Adipocyte (in vitro differentiated cells): ENCODE results near the gene FAM227B.
A peak's percentile ranks its signal among the peaks of the same experiment; 100 is the strongest.
"Not testable (repeated sequence)": the region's sequence is repeated elsewhere in the genome, so short reads cannot be mapped to it uniquely, and the experiment has no call there.

Source experiments
- DNase-seq: peaks from one replicate; pipeline ENCODE4 v3.0.0-alpha.2; 2015; ENCODE audit warnings: low read depth
- H3K27me3 ChIP-seq: replicated peaks from 2 replicates; pipeline ENCODE4 v1.7.0; 2013; ENCODE audit warnings: mild to moderate bottlenecking, low read length, moderate library complexity; ENCODE audit not compliant: control insufficient read depth, insufficient read depth
- H3K36me3 ChIP-seq: 2 replicates; pipeline ENCODE4 v1.7.0; 2013; ENCODE audit warnings: low read length, mild to moderate bottlenecking, moderate library complexity; ENCODE audit not compliant: control insufficient read depth, insufficient read depth, severe bottlenecking
- H3K4me1 ChIP-seq: 2 replicates; pipeline ENCODE4 v1.7.0; 2013; ENCODE audit warnings: mild to moderate bottlenecking, low read length, moderate library complexity; ENCODE audit not compliant: control insufficient read depth, insufficient read depth
- H3K4me3 ChIP-seq: 2 replicates; pipeline ENCODE4 v1.7.0; 2013; ENCODE audit warnings: mild to moderate bottlenecking, low read length, moderate library complexity
- H3K9ac ChIP-seq: 2 replicates; pipeline ENCODE4 v1.7.0; 2013; ENCODE audit warnings: mild to moderate bottlenecking, low read length, moderate library complexity
- H3K9me3 ChIP-seq: 2 replicates; pipeline ENCODE4 v1.7.0; 2013; ENCODE audit warnings: mild to moderate bottlenecking, low read length, moderate library complexity; ENCODE audit not compliant: control insufficient read depth

FAM227B gene

DNA sequence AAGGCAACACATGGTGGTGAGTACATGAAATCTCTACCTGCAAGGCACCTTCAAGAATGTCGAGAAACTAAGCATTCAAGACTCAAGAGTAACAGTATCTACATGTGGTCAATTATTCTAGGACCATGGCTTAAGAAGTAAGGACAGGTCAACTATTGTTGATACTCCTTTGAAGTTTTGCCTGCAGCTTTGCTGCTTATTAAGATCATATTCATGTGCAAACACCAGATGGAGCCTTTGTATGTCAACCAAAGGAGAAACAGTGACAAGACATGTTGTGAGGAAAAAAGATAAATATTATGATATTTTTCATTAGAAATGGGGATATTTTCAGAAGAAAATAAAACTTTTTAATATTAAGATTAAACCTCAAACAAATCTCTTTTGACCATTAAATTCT is 249.8 kb downstream of the FAM227B start:
- peak; percentile 49 for DNase-seq
- no peak overlapping the region for H3K9ac ChIP-seq

DNA sequence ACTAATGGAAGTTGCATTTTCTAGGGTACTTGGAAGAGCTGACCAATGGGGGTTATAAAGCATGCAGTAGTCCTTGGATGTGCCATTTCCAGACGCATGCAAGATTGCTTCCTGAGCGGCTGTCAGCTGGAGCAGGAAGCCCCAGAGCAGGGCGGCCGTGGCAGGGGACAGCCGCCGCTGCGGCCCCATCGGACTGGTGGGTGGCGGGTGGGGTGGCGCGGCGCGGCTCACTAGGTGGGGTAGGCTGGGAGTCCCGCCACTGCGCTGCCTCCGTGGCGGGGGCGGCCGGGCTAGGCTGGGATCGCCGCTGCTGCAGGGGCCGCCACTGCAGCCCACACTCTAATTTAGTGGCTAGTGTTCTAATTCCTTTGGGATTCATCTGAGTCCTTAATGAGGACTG is 254.1 kb downstream of the FAM227B start:
- Histone ChIP-seq H3K36me3 (no peaks in the 10 kb centered on the region), H3K9ac (no peak overlapping the region), H3K27me3 (no peaks in the 10 kb centered on the region), H3K4me3 (no peak overlapping the region), H3K9me3 (peaks cover 2% of the 10 kb centered on the region), H3K4me1 (no peaks in the 10 kb centered on the region)
- no peak for DNase-seq

More for the DNA sequence above, 249.8 kb downstream of the FAM227B start:
- no peaks in the 10 kb centered on the region for H3K27me3 ChIP-seq
- H3K4me1 ChIP-seq, result no peaks in the 10 kb centered on the region
- H3K9me3 ChIP-seq, result no peaks in the 10 kb centered on the region
- no peak overlapping the region for H3K4me3 ChIP-seq
- H3K36me3 ChIP-seq, result no peaks in the 10 kb centered on the region

DNA sequence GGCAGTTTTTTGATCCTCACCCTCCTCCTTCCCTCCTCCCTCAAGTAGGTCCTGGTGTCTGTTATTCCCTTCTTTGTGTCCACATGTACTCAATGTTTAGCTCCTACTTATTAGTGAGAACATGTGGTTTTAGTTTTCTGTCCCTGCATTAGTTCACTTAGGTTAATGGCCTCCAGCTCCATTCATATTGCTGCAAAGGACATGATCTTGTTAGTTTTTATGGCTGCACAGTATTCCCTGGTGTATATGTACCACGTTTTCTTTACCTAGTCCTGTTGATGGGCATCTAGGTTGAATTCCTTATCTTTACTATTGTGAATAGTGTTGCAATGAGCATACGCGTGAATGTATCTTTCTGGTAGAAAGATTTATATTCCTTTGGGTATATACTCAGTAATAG is 259.2 kb downstream of the FAM227B start:
- H3K9me3 ChIP-seq, result peaks cover 2% of the 10 kb centered on the region
- H3K36me3 ChIP-seq, result no peaks in the 10 kb centered on the region
- H3K9ac ChIP-seq, result no peak overlapping the region
- no peaks in the 10 kb centered on the region for H3K27me3 ChIP-seq
- no peak overlapping the region for H3K4me3 ChIP-seq
- H3K4me1 ChIP-seq, result no peaks in the 10 kb centered on the region
- no peak for DNase-seq

DNA sequence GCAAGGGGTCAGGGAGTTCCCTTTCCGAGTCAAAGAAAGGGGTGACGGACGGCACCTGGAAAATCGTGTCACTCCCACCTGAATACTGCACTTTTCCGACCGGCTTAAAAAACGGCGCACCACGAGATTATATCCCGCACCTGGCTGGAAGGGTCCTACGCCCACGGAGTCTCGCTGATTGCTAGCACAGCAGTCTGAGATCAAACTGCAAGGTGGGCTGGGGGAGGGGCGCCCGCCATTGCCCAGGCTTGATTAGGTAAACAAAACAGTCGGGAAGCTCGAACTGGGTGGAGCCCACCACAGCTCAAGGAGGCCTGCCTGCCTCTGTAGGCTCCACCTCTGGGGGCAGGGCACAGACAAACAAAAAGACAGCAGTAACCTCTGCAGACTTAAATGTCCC is 266.2 kb downstream of the FAM227B start:
- H3K4me3 ChIP-seq, H3K9me3 ChIP-seq, H3K4me1 ChIP-seq, DNase-seq, H3K36me3 ChIP-seq, H3K27me3 ChIP-seq, H3K9ac ChIP-seq: not testable (repeated sequence)

DNA sequence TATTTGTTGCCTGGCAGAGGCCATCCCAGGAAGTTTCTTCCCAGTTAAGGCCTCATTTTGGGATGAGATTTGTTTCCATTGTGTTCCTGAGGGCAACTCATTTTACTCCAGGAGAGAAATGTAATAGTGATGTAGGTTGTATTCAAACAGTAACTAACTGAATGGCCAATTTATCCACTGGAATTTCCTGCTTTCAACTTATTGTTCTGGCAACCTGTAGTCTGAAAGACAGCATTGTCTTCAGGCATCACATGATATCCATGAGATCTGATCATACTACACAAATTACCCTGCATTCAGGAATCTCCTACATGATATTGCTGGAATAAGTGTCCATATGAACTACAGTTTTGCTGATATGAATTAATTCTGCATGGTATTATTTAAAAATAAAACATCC is 277.1 kb downstream of the FAM227B start:
- DNase-seq, result no peak
- H3K9ac ChIP-seq, result no peak overlapping the region

DNA sequence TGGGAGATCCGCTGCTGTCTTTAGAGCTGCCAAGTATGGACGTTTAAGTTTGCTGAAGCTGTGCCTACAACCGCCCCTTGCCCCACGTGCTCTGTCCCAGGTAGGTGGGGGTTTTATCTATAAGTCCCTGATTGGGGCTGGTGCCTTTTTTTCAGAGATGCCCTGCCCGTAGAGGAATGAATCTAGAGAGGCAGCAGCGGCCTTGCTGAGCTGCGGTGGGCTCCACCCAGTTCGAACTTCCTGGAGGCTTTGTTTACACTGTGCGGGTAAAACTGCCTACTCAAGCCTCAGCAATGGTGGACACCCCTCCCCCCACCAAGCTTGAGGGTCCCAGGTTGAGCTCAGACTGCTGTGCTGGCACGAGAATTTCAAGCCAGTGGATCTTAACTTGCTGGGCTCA is 281.0 kb downstream of the FAM227B start:
- DNase-seq, result no peak
- peaks cover 9% of the 10 kb centered on the region for H3K4me1 ChIP-seq
- H3K27me3 ChIP-seq, result no peaks in the 10 kb centered on the region
- H3K9ac ChIP-seq, result no peak overlapping the region
- H3K36me3 ChIP-seq, result no peaks in the 10 kb centered on the region
- H3K4me3 ChIP-seq, result no peak overlapping the region
- H3K9me3 ChIP-seq, result peaks cover 23% of the 10 kb centered on the region

More for the DNA sequence above, 277.1 kb downstream of the FAM227B start:
- Histone ChIP-seq H3K4me3 (no peak overlapping the region), H3K9me3 (peaks cover 23% of the 10 kb centered on the region), H3K27me3 (no peaks in the 10 kb centered on the region), H3K36me3 (no peaks in the 10 kb centered on the region), H3K4me1 (peaks cover 4% of the 10 kb centered on the region)

DNA sequence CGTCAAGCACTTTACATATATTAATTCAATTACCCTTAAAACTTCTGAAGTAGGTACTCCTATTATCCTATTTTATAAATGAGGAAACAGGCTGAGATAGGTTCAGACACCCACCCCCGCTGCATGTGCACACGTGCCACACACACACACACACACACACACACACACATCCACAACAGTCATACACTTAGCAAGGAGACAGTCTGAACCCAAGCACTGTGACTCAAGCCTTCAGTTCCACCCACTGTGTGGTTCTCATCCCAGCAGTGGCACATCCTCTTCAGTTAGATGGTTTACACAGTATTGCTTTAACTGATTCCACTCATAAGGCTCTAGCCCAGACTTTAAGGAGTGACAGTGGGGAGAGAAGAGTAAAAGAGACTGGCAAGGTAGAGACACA is 288.7 kb downstream of the FAM227B start:
- Histone ChIP-seq H3K9ac (no peak overlapping the region), H3K4me1 (peaks cover 5% of the 10 kb centered on the region), H3K9me3 (no peaks in the 10 kb centered on the region), H3K4me3 (no peak overlapping the region), H3K27me3 (no peaks in the 10 kb centered on the region), H3K36me3 (peaks cover 6% of the 10 kb centered on the region)
- no peak for DNase-seq

DNA sequence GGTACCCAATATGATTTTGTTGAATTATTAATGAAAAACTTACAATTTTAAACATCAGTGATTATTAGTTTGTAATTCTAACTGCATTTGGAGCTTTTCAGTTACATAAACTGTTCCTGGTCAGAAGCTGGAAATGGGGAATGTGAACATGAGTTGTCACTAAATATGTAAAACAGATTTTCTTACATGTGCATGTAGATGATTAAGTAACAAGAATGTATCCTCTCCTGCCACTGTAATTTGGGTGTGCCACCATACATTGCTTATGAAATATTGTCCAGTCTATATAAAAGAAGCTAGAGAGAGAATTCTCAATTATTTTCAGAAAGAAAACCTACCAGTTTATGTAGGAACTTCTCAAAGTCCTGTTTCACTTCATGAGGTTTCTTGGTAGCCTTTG is 289.2 kb downstream of the FAM227B start:
- DNase-seq, result peak; percentile 6
- Histone ChIP-seq H3K4me1 (peaks cover 5% of the 10 kb centered on the region), H3K27me3 (no peaks in the 10 kb centered on the region), H3K4me3 (no peak overlapping the region), H3K9me3 (no peaks in the 10 kb centered on the region), H3K9ac (no peak overlapping the region), H3K36me3 (peaks cover 6% of the 10 kb centered on the region)

DNA sequence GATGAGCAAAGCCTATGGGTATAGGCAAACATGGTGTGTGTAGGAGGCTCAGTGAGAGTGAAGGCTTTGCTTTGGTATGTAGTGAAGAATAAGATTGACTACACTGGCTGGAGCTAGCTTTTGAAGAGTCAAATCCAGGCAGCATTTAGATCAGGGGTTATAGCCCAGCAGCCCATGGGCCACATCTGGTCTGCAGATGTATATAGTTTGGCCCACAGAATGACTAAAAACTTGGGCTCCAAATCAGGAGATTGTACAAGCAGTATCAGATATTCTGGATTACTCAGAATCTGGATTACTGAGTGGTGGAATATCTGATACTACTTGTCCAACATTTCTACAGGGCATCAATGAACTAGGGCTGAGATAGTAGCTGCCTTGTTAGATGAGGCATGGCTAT is 290.5 kb downstream of the FAM227B start:
- no peak overlapping the region for H3K9ac ChIP-seq
- no peaks in the 10 kb centered on the region for H3K9me3 ChIP-seq
- no peak overlapping the region for H3K4me3 ChIP-seq
- no peak for DNase-seq
- no peaks in the 10 kb centered on the region for H3K4me1 ChIP-seq
- H3K27me3 ChIP-seq, result no peaks in the 10 kb centered on the region
- peaks cover 6% of the 10 kb centered on the region for H3K36me3 ChIP-seq

DNA sequence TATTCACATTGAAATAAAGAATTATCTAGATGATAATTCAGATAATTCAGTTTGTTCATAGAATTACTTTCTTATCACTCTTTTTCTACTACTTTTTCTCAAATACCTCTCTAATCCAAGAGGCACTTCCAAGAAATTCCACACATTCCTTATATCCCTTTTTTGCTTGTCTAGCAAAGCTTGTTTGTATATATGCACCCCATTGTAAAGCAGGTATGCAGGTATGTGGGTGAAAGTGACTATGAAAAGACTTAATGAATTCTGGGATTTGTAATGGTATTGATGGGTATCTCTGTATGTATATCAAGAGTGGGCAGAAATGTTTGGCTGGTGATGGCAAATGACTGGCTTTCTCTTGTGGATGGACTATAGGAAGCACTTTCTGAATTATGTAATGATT is 291.7 kb downstream of the FAM227B start:
- Histone ChIP-seq H3K9me3 (no peaks in the 10 kb centered on the region), H3K27me3 (no peaks in the 10 kb centered on the region), H3K36me3 (peaks cover 6% of the 10 kb centered on the region), H3K4me1 (no peaks in the 10 kb centered on the region), H3K4me3 (no peak overlapping the region), H3K9ac (no peak overlapping the region)
- DNase-seq, result no peak

DNA sequence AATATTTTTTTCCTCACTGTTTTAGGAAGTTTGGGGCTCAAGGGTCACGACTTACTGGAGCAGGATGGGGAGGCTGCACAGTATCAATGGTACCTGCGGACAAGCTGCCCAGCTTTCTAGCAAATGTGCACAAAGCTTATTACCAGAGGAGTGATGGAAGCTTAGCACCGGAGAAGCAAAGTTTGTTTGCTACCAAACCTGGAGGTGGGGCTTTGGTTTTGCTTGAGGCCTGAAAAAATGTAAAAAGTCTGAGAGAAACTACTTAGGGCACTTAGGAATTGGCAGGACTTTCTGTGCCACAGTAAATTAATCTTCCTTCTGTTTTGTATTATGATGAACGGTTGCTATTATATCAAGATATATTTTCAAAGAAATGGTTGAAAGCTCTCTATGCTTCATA is 292.7 kb downstream of the FAM227B start:
- H3K9me3 ChIP-seq, result no peaks in the 10 kb centered on the region
- no peaks in the 10 kb centered on the region for H3K27me3 ChIP-seq
- H3K4me1 ChIP-seq, result no peaks in the 10 kb centered on the region
- no peak overlapping the region for H3K9ac ChIP-seq
- peaks cover 6% of the 10 kb centered on the region for H3K36me3 ChIP-seq
- no peak overlapping the region for H3K4me3 ChIP-seq
- DNase-seq, result no peak

DNA sequence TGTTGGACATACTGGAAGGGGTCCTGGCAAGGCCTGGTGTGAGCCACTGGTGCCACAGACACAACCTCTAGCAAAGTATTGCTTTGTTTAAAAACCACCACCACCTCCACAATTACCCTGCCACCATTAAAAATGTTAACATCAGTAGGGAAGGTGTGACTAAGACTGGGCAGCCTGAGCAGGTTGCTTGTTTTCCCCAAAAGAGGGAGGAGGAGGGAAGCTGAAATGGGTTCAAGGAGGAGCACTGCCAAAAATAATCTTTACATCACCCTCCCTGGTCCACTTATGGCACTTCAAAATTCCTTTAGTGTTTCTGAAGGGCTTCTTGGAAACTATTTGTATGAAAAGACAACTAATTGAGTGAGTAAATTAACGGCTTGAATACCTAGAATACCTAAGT is 297.4 kb downstream of the FAM227B start:
- DNase-seq, result no peak
- H3K9ac ChIP-seq, result no peak overlapping the region

More for the DNA sequence above, 297.4 kb downstream of the FAM227B start:
- no peak overlapping the region for H3K4me3 ChIP-seq
- H3K36me3 ChIP-seq, result peaks cover 16% of the 10 kb centered on the region
- H3K27me3 ChIP-seq, result no peaks in the 10 kb centered on the region
- peaks cover 6% of the 10 kb centered on the region for H3K4me1 ChIP-seq
- H3K9me3 ChIP-seq, result no peaks in the 10 kb centered on the region
